Adipocyte (in vitro differentiated cells): ENCODE measurements around the gene GTF3C5.
"Not testable (repeated sequence)": the region's sequence is repeated elsewhere in the genome, so short reads cannot be mapped to it uniquely, and the experiment has no call there.

Experiments
- DNase-seq: peaks from one replicate; pipeline ENCODE4 v3.0.0-alpha.2; 2015; ENCODE audit warnings: low read depth
- H3K27me3 ChIP-seq: replicated peaks from 2 replicates; pipeline ENCODE4 v1.7.0; 2013; ENCODE audit warnings: mild to moderate bottlenecking, low read length, moderate library complexity; ENCODE audit not compliant: control insufficient read depth, insufficient read depth
- H3K36me3 ChIP-seq: 2 replicates; pipeline ENCODE4 v1.7.0; 2013; ENCODE audit warnings: low read length, mild to moderate bottlenecking, moderate library complexity; ENCODE audit not compliant: control insufficient read depth, insufficient read depth, severe bottlenecking
- H3K4me1 ChIP-seq: 2 replicates; pipeline ENCODE4 v1.7.0; 2013; ENCODE audit warnings: mild to moderate bottlenecking, low read length, moderate library complexity; ENCODE audit not compliant: control insufficient read depth, insufficient read depth
- H3K4me3 ChIP-seq: 2 replicates; pipeline ENCODE4 v1.7.0; 2013; ENCODE audit warnings: mild to moderate bottlenecking, low read length, moderate library complexity
- H3K9ac ChIP-seq: 2 replicates; pipeline ENCODE4 v1.7.0; 2013; ENCODE audit warnings: mild to moderate bottlenecking, low read length, moderate library complexity
- H3K9me3 ChIP-seq: 2 replicates; pipeline ENCODE4 v1.7.0; 2013; ENCODE audit warnings: mild to moderate bottlenecking, low read length, moderate library complexity; ENCODE audit not compliant: control insufficient read depth

Gene GTF3C5

DNA sequence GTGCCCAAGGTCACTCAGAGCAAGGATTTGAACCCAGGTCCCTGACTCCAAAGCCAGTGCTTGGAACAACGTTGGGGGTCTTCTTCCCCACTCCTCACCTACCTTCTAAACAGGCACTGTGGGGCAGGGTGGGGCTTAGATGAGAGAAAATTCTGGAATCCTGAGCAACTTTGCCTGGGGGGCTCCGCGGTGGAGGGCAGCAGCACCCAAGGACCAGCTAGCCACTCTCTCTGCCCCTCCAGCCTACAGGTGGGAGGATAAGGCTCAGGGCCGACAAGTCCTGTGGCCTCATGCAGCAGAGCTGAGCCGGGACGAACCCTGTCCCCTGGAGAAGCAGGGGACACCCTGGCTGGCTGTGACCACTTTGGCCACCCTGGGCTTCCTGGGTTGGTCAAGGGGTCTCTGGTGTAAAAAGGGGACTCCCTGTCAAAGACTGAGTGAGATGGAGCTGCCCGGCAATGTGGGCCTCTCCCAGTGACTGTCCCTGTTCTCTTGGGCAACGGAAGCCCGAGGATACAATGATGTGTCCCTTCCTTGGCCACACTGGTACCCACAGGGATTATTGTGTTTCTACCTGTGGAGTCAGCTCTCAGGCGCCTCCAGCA lies 57.5 kb downstream of the GTF3C5 start:
- no peaks in the 10 kb centered on the region for H3K36me3 ChIP-seq
- no peaks in the 10 kb centered on the region for H3K9me3 ChIP-seq
- no peak overlapping the region for H3K9ac ChIP-seq
- no peaks in the 10 kb centered on the region for H3K27me3 ChIP-seq
- H3K4me1 ChIP-seq, result peaks cover 4% of the 10 kb centered on the region
- no peak overlapping the region for H3K4me3 ChIP-seq
- DNase-seq, result no peak

DNA sequence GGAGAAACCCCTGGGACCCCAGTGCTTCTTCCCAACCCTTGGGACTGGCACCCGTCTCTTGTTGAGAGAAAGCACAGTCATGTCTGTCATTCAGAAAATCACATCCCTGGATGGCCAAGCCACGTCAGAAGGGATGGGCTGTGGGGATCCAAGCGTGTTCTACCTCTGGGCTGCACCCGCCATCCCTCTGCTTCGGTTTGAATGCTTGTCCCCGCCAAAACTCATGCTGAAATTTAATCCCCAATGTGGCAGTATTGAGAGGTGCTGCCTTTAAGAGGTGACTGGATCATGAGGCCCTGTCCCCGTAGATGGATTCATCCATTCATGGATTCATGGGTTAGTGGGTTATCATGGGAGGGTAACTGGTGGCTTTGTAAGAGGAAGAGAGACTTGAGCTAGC lies 58.0 kb downstream of the GTF3C5 start:
- DNase-seq, result no peak
- no peaks in the 10 kb centered on the region for H3K36me3 ChIP-seq
- H3K9me3 ChIP-seq, result no peaks in the 10 kb centered on the region
- no peaks in the 10 kb centered on the region for H3K27me3 ChIP-seq
- no peak overlapping the region for H3K4me3 ChIP-seq
- no peak overlapping the region for H3K9ac ChIP-seq
- H3K4me1 ChIP-seq, result peaks cover 4% of the 10 kb centered on the region

DNA sequence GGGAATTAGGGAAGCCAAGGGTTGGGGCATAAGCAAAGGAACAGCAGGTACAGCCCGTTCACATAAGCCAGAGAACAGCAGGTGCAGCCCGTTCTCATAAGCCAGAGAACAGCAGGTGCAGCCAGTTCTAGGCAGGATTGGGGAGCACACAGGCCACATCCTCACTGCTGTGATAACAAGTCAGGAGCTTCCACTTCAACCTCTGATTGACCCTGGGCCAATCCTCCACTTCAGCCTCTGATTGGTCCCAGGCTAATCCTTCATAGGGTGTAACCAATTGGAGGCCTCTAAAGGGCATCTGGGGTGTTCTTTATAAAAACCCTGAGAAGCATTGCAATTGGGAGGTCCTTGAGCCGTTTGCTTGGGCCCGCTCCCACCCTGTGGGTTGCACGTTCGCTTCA lies 58.5 kb downstream of the GTF3C5 start:
- H3K4me1 ChIP-seq, result peaks cover 4% of the 10 kb centered on the region
- no peak for DNase-seq
- no peaks in the 10 kb centered on the region for H3K36me3 ChIP-seq
- H3K27me3 ChIP-seq, result no peaks in the 10 kb centered on the region
- H3K9me3 ChIP-seq, result no peaks in the 10 kb centered on the region
- H3K9ac ChIP-seq, result no peak overlapping the region
- no peak overlapping the region for H3K4me3 ChIP-seq

GRCh38 chr9:133090187-133090586 lies 59.4 kb downstream of the GTF3C5 start:
- H3K36me3 ChIP-seq, result no peaks in the 10 kb centered on the region
- no peak overlapping the region for H3K9ac ChIP-seq
- no peak overlapping the region for H3K4me3 ChIP-seq
- no peaks in the 10 kb centered on the region for H3K27me3 ChIP-seq
- H3K9me3 ChIP-seq, result peaks cover 4% of the 10 kb centered on the region
- peaks cover 4% of the 10 kb centered on the region for H3K4me1 ChIP-seq
- no peak for DNase-seq

DNA sequence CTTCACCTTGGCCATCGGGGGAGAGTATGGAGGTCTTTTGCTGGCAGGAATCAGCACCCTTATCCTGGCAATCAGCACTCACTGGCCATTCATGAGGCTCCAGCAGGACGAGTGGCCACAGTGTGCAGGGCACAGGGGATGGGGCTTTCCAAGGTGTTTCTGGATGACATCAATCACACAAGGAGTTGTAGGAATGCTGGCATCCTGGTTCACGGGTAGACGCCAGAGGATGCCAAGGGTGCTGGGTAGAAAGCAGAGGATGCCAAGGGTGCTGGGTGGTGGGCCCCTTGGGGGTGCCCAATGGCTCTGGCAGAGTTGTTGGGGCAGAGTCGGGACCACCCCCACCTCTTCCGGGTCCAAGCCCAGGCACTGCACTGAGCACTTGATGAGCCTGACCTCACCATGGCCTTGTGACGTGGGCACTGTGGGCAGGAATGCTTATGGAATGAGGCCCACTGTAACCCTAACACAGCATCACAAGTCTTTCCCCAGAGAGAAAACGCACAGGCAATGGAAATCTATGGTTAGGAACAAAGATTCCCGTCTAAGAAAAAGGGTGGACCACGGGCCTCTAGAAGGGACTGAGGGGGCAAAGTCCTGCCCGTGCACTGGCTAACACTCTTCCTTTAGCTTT lies 60.1 kb downstream of the GTF3C5 start:
- H3K27me3 ChIP-seq, result no peaks in the 10 kb centered on the region
- H3K36me3 ChIP-seq, result no peaks in the 10 kb centered on the region

DNA sequence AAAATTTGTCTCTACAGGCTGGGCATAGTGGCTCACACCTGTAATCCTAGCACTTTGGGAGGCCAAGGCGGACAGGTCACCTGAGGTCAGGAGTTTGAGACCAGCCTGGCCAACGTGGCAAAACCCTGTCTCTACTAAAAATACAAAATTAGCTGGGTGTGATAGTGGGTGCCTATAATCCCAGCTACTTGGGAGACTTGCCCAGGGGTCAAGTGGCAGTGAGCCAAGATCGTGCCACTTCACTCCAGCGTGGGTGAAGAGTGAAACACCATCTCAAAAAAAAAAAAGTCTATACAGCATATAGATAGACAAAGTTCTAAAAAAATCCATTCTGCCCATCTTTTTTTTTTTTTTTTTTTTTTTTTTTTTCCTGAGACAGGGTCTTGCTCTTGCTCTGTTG lies 63.6 kb downstream of the GTF3C5 start:
- not testable (repeated sequence) for H3K4me1 ChIP-seq, H3K27me3 ChIP-seq, H3K4me3 ChIP-seq, DNase-seq, H3K9ac ChIP-seq
- H3K9me3 ChIP-seq, result peaks cover 18% of the 10 kb centered on the region
- peaks cover 27% of the 10 kb centered on the region for H3K36me3 ChIP-seq

More for the DNA sequence above, 60.1 kb downstream of the GTF3C5 start:
- DNase-seq, result no peak
- H3K9ac ChIP-seq, result no peak overlapping the region
- peaks cover 10% of the 10 kb centered on the region for H3K9me3 ChIP-seq
- H3K4me1 ChIP-seq, result peaks cover 4% of the 10 kb centered on the region
- no peak overlapping the region for H3K4me3 ChIP-seq

DNA sequence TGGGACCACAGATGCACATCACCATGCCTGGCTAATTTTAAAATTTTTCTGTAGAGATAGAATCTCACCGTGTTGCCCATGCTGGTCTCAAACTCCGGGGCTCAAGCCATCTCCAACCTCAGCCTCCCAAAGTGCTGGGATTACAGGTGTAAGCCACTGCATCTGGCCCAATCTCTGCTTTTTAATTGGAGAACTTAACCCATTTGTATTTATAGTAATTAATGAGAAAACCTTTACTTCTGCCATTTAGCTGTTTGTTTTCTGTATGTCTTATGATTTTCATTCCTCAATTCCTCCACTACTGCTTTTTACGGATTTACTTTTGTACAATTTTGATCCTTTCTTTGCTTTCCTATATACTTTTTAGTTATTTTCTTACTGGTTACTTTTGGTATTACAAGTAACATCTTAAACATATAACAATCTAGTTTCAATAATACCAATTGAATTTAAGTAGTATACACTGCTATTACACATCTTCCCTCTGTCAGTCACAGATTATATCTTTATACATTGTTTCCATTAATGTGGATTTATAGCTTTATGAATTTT lies 64.1 kb downstream of the GTF3C5 start:
- peaks cover 4% of the 10 kb centered on the region for H3K4me1 ChIP-seq
- no peaks in the 10 kb centered on the region for H3K27me3 ChIP-seq
- no peak overlapping the region for H3K9ac ChIP-seq
- no peak for DNase-seq
- no peak overlapping the region for H3K4me3 ChIP-seq
- peaks cover 18% of the 10 kb centered on the region for H3K9me3 ChIP-seq
- peaks cover 33% of the 10 kb centered on the region for H3K36me3 ChIP-seq

- Histone ChIP-seq H3K36me3 (peaks cover 63% of the 10 kb centered on the region), H3K27me3 (no peaks in the 10 kb centered on the region), H3K4me3 (no peak overlapping the region), H3K4me1 (no peaks in the 10 kb centered on the region), H3K9ac (no peak overlapping the region), H3K9me3 (peaks cover 18% of the 10 kb centered on the region)
- no peak for DNase-seq
Measured at GRCh38 chr9:133098104-133098754, 67.4 kb downstream of the GTF3C5 start.

GRCh38 chr9:133098871-133099270 lies 68.1 kb downstream of the GTF3C5 start:
- DNase-seq, result no peak
- H3K4me1 ChIP-seq, result no peaks in the 10 kb centered on the region
- H3K27me3 ChIP-seq, result no peaks in the 10 kb centered on the region
- no peak overlapping the region for H3K9ac ChIP-seq
- peaks cover 18% of the 10 kb centered on the region for H3K9me3 ChIP-seq
- peaks cover 68% of the 10 kb centered on the region for H3K36me3 ChIP-seq
- no peak overlapping the region for H3K4me3 ChIP-seq

GRCh38 chr9:133099726-133100505 lies 69.1 kb downstream of the GTF3C5 start:
- DNase-seq, result no peak
- H3K9me3 ChIP-seq, result peaks cover 16% of the 10 kb centered on the region
- no peaks in the 10 kb centered on the region for H3K4me1 ChIP-seq
- no peaks in the 10 kb centered on the region for H3K27me3 ChIP-seq
- H3K4me3 ChIP-seq, result no peak overlapping the region
- no peak overlapping the region for H3K9ac ChIP-seq
- peaks cover 70% of the 10 kb centered on the region for H3K36me3 ChIP-seq
